HG03066 (cell line): Measurements from ENCODE around the gene PADI2.
A peak's percentile ranks its signal among the peaks of the same experiment; 100 is the strongest.

Source experiments
- ATAC-seq: cut with Tn5 transposase; IDR thresholded peaks from one replicate; pipeline ENCODE4 v1.9.1; 2021; ENCODE audit warnings: low read depth; ENCODE audit not compliant: unreplicated experiment

The PADI2 gene

GRCh38 chr1:17119076-17119772 is at the start of gene PADI2:
PADI2 (minus strand) TSS chr1:17119451; CDS start chr1:17119371, 80 bp downstream.
- peak; percentile 67 for ATAC-seq

- ATAC-seq: no peak
Measured at GRCh38 chr1:17168091-17168876, 49.0 kb upstream of the PADI2 start.

DNA sequence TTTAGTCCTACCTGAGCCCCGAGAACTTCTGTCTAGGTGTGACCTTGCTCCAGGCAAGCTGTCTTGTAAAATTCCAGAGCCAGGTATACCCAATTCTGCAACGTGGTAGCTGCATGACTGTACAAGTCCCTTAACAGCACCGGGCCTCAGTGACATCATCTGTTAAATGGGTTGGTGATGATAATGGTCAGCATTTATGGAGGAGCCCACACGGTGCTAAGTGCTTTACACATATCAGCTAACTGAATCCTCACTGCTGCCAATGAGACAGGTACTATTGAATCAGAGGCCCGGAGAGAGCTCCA is 48.5 kb upstream of the PADI2 start:
- no peak for ATAC-seq

GRCh38 chr1:17167041-17167785 is 48.0 kb upstream of the PADI2 start:
- no peak for ATAC-seq

GRCh38 chr1:17165823-17166222 is 46.6 kb upstream of the PADI2 start:
- ATAC-seq: no peak

- ATAC-seq: no peak
Measured at GRCh38 chr1:17163789-17164666, 44.8 kb upstream of the PADI2 start.

DNA sequence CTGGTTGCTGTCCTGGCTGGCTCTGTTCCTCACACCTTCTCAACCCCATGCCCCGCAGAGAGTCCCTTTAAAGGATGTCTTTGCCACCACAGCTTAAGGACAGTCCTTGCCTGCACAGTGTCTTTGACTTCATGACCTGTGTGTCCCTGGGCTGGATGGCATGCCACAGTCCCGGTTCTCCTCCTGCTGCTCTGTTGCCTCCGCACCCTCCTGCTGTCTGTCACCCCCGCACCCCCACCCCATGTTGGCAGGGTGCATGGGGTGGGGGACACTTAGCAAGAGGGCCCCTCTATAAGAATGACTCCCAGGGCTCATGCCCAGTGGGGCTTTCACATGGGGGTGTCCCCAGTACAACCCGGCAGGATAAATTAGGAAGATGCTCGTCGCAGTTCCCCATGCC is 44.1 kb upstream of the PADI2 start:
- no peak for ATAC-seq

DNA sequence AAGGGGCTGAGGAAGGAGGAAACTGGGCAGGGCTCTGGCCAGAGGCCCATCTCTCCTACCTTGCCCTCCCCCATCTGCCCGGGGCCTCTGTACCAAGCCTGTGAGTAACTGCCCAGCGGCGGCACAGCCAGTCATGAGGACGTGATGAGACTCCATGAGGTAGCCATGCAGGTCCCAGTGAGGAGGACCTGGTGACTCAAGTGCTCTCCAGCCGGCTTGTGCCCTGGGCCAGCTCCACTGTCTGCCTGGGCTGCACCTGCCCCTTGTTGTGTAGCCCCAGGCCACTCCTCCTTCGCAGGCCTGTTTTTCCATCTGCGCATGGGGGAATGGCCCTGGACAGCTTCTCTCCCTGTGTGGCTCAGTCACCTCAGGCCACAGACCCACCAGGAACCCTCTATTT is 43.7 kb upstream of the PADI2 start:
- ATAC-seq: no peak

DNA sequence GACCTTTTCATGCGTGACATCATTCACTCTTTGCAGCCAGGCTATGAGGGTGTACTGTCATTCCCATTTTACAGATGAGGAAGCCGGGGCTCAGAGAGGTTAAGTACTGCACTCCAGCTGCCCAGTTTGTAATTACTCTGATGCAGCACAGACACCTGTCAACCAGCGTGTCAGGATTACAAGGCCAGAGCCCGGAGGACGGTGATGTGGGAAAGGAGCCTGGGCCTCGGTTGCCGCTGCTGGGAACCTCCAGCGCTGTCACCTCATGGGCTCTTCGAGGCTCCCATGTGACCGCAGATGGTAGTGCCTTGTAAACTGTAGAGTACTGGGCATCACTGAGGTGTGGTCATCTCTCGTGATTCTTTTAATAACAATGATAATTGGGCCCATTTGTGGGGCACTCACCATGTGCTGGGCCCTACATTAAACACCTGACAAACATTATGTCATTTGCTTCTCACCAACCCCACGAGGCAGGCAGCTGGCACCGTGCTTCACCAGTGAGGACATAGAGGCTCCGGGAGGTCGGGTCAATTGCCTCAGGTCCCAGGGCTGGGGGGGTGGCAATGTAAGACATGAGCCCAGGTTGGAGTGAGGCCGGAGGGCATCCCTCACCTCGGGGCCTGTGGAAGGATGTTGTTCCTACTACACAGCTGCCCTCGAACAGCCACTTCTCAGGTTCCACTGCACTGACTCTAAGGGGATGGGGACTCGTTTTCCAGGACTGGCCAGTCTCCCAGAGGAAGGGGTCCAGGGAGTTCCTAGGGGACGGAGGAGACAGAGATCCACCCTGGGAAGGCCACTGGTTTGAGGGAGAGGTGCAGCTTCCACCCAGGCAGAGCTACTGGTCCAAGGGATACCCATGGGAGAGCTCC is 42.9 kb upstream of the PADI2 start:
- no peak for ATAC-seq

DNA sequence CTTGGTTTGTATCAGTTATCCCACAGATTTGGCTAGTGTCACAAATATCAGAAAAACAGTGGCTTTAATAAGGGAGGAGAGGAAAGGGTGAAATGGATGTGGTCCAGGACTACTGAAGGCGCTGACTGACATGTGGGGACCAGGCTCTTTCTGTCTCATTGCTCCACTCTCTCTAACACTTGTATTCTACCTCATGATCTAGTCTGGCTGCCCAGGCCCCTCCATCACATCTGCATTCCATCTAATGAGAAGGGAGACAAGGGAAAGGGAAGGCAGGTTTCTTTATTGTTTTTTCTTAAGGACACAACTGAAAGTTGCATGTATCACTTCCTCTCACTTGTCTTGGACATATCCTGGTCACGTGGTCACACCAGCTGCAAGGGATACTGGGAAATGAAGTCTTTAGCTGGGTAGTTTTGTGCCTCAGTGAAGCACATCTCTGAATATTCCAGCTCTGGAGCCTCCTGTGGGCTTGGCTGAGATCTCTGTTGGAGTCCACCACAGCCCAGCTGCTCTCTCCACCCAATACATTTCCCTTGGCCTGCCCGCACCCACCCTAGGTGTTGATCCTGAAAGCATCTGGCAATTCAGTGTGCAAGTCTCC is 42.0 kb upstream of the PADI2 start:
- ATAC-seq: no peak

DNA sequence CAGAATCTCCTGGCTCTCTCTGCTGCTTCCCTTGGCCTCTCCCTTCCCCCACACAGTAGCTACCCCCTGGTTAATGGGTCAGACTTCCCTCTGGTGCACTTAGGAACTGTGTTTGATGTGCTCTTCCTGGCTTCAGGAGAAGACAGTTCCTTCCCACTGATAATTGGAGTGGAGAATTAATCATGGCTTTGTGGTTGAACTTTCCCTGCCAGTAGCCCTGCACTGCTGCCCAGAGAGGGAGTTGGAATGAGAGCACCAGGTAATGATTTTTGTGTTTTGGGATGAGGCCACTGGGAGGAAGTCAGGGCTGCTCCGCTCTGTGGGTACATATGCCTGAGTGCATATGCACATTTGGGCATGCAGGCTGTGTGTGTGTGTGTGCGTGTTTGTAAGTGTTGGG is 39.7 kb upstream of the PADI2 start:
- ATAC-seq: no peak

DNA sequence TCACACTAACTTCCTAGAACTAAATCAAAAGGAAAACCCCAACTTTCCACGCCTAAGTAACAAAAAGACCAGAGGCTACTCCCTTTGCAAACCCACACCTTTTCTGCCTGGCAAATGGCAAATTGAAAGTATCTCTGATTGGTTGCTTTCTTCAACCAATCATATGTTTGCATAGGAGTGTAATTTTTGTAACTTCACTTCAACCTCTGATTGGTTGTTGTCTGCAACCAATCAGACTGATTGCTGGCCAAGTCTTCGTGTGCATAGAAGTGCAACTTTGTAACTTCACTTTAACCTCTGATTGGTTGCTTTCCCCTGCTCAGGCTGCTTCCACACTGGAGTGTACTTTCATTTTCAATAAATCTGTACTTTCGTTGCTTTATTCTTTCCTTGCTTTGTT is 36.9 kb upstream of the PADI2 start:
- no peak for ATAC-seq

GRCh38 chr1:17155257-17155920 is 36.1 kb upstream of the PADI2 start:
- ATAC-seq: no peak

DNA sequence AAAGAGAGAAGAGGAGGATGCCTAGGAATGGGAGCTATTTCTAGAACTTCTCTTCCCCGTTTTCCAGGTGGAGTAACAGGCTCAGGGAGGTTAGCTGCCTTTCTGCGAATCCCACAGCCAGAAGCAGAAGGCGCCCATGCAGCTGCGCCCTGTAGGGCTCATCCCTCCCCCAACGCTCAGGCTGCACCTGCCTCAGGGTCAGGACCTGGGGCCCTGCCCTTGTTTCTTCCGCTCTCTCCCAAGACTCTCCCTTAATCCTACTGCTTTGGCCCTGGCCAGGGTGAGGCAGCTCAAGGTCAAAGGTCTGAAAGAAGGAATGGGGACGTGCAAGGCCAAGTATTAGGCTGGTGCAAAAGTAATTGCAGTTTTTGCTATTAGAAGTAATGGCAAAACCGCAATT is 30.5 kb upstream of the PADI2 start:
- no peak for ATAC-seq

DNA sequence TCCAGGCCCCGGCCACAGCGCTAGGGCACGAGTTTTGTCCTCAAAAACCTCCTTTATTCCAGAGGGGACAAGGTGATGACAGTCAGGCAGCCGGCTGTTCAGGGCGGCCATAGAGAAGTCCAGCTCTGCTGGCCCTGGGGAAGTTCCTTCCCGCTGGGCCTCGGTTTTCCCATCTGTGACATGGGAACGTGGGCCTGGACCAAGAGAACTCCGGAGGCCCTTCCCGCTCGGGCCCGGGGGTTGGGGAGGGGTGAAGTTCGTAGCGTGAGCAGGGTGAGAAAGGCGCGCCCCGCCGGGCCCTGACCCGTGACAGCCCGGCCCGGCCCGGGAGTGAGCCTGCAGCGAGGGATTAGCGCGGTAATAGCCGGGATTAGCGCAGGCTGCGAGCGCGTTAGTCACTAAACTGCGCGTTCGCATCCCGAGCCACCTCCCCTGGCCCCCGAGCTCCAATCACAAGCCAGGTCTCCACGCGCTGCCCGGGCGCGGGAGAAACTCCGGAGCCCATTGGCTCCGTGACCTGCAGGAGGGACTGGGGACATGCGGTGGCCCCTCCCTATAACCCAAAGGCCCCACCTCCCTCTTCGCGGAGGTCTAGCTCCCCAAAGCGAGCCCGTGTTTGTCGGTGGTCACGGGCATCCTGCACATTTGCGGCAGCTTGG is 29.8 kb upstream of the PADI2 start:
- no peak for ATAC-seq

DNA sequence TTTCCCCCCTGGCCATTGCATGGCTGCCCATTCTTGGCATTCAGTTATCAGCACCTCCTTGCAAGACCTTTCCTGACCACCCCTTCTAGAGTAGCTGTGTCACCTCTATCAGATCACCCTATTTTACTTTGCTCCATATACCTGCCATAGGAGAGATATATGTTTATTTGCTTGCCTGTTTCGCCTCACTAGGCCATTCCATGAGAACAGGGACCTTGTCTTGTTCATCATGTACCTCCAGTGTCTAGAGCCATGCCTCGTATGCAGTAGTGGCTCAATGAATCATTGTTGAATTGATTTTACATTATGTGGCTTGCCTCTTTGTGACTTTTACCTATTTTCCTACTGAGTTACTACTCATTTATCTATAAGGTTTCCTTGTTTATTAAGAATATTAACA is 26.4 kb upstream of the PADI2 start:
- ATAC-seq: no peak

- ATAC-seq: no peak
Measured at GRCh38 chr1:17143760-17144159, 24.5 kb upstream of the PADI2 start.

DNA sequence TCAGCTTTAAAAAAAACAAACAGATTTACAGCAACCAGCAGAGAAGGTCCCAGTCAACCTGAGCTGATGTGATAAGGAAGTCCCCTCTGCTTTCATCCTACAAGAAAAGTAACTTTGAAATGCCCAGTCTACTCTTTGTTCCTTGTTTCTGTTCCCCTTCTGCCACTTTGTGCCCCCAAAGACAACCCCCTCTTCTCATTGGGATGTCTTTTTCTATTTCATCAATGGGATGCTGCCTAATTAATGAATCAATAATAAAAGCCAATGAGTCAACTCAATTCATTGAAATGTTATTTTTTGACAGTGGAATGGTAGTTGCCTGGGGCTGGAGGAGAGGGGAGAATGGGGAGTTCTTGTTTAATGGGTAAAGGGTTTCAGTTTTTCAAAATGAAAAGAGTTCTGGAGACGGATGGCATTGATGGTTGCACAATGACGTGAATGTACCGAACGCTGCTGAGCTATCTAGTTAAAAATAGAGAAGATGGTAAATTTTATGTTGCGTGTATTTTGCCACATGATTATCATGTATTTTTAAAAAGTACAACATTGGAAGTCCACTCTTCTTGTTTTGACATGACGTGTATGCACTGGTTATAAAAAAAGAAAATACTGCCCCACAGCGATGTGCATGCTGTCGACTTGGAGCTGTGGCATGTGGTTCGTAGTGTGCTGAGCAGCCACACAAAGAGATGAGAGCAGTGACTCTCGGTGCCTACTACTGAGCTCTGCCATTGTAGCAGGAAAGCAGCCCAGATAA is 22.4 kb upstream of the PADI2 start:
- ATAC-seq: no peak
